Trophoblast cell (in vitro differentiated cells and primary cell): ENCODE measurements around the gene SMIM3.
"Not testable (repeated sequence)": the region's sequence is repeated elsewhere in the genome, so short reads cannot be mapped to it uniquely, and the experiment has no call there.

Source experiments
- DNase-seq, 2 donors: peaks; one replicate each; pipeline ENCODE4 v3.0.0-alpha.2; 2016
- H2AFZ ChIP-seq: 2 replicates; pipeline ENCODE4 v1.6.1; 2013; ENCODE audit warnings: low read length, moderate library complexity, mild to moderate bottlenecking; ENCODE audit not compliant: insufficient read depth, poor library complexity
- H2AK5ac ChIP-seq: 2 replicates; pipeline ENCODE4 v1.6.1; 2013; ENCODE audit warnings: mild to moderate bottlenecking, low read length
- H2BK120ac ChIP-seq: 2 replicates; pipeline ENCODE4 v1.6.1; 2013; ENCODE audit warnings: low read length, mild to moderate bottlenecking, moderate library complexity; ENCODE audit not compliant: insufficient read depth, poor library complexity
- H2BK12ac ChIP-seq: 2 replicates; pipeline ENCODE4 v1.6.1; 2013; ENCODE audit warnings: mild to moderate bottlenecking, low read length, moderate library complexity
- H2BK5ac ChIP-seq: 2 replicates; pipeline ENCODE4 v1.6.1; 2013; ENCODE audit warnings: low read length, low read depth, moderate library complexity, mild to moderate bottlenecking; ENCODE audit not compliant: poor library complexity
- H3K14ac ChIP-seq: 2 replicates; pipeline ENCODE4 v1.6.1; 2013; ENCODE audit warnings: mild to moderate bottlenecking, low read length
- H3K18ac ChIP-seq: 2 replicates; pipeline ENCODE4 v1.6.1; 2013; ENCODE audit warnings: mild to moderate bottlenecking, low read length
- H3K23ac ChIP-seq: 2 replicates; pipeline ENCODE4 v1.6.1; 2013; ENCODE audit warnings: low read length
- H3K27ac ChIP-seq: 2 replicates; pipeline ENCODE4 v1.5.1; 2013; ENCODE audit warnings: low read depth, mild to moderate bottlenecking, inconsistent platforms, low read length, moderate library complexity
- H3K27me3 ChIP-seq: 2 replicates; pipeline ENCODE4 v1.6.1; 2013; ENCODE audit warnings: inconsistent platforms, mild to moderate bottlenecking, low read length, moderate library complexity; ENCODE audit not compliant: insufficient read depth
- H3K36me3 ChIP-seq, 2 experiments: 1 replicate in 1 of 2; 2 replicates in 1 of 2; pipeline ENCODE4 v1.6.1; 2013; ENCODE audit warnings: low read length in 2 of 2, mild to moderate bottlenecking in 2 of 2, moderate library complexity in 1 of 2; ENCODE audit not compliant: insufficient read depth in 2 of 2, control insufficient read depth in 1 of 2
- H3K4ac ChIP-seq: 2 replicates; pipeline ENCODE4 v1.6.1; 2013; ENCODE audit warnings: low read depth, mild to moderate bottlenecking, low read length, moderate library complexity
- H3K4me1 ChIP-seq, 2 experiments: 1 replicate in 1 of 2; 2 replicates in 1 of 2; pipeline ENCODE4 v1.6.1; 2013; ENCODE audit warnings: low read length in 2 of 2, mild to moderate bottlenecking in 2 of 2, moderate library complexity in 1 of 2; ENCODE audit not compliant: insufficient read depth in 2 of 2, control insufficient read depth in 1 of 2
- H3K4me2 ChIP-seq: 2 replicates; pipeline ENCODE4 v1.6.1; 2013; ENCODE audit warnings: inconsistent platforms, mild to moderate bottlenecking, low read length, moderate library complexity
- H3K4me3 ChIP-seq: 2 replicates; pipeline ENCODE4 v1.5.1; 2013; ENCODE audit warnings: mild to moderate bottlenecking, low read depth, low read length, inconsistent platforms
- H3K79me1 ChIP-seq: one replicate; pipeline ENCODE4 v1.6.1; 2013; ENCODE audit warnings: low read length
- H3K79me2 ChIP-seq: 2 replicates; pipeline ENCODE4 v1.6.1; 2013; ENCODE audit warnings: low read length, mild to moderate bottlenecking; ENCODE audit not compliant: control insufficient read depth, insufficient read depth, poor library complexity
- H3K9ac ChIP-seq: 2 replicates; pipeline ENCODE4 v1.6.1; 2013; ENCODE audit warnings: mild to moderate bottlenecking, low read length
- H3K9me3 ChIP-seq: 2 replicates; pipeline ENCODE4 v1.6.1; 2013; ENCODE audit warnings: low read depth, mild to moderate bottlenecking, control low read depth, inconsistent platforms, low read length; ENCODE audit not compliant: insufficient read depth
- H4K12ac ChIP-seq: 2 replicates; pipeline ENCODE4 v1.6.1; 2013; ENCODE audit warnings: low read depth, mild to moderate bottlenecking, low read length, moderate library complexity
- H4K8ac ChIP-seq: 2 replicates; pipeline ENCODE4 v1.6.1; 2013; ENCODE audit warnings: low read depth, mild to moderate bottlenecking, low read length, moderate library complexity
- H4K91ac ChIP-seq: one replicate; pipeline ENCODE4 v1.6.1; 2013; ENCODE audit warnings: low read depth, mild to moderate bottlenecking, low read length, moderate library complexity
- WGBS: extraction: QIAGEN DNeasy Blood & Tissue Kit; methylation state at CpG from one replicate; pipeline ENCODE4 v1.1.7; 2013; ENCODE audit warnings: missing lambda C conversion rate; ENCODE audit not compliant: insufficient read length, insufficient coverage; ENCODE audit errors: extremely low coverage; 5-methylcytosine and 5-hydroxymethylcytosine counted together

The SMIM3 gene

GRCh38 chr5:150846308-150846653, 67.7 kb downstream of the SMIM3 start, which contains the start of gene IRGM:
Gene IRGM (plus strand): TSS chr5:150846521. CDS start chr5:150848124, 1,603 bp downstream.
- not testable (repeated sequence) for H3K18ac ChIP-seq, H4K12ac ChIP-seq, H3K27me3 ChIP-seq, H3K9ac ChIP-seq, H3K4me3 ChIP-seq, H3K79me1 ChIP-seq, H3K23ac ChIP-seq, H2BK120ac ChIP-seq, H2BK12ac ChIP-seq, DNase-seq, H3K9me3 ChIP-seq, H4K91ac ChIP-seq, H3K36me3 ChIP-seq, H3K14ac ChIP-seq, H2AK5ac ChIP-seq, H3K27ac ChIP-seq, H2AFZ ChIP-seq, H3K4me2 ChIP-seq, H3K4ac ChIP-seq, H2BK5ac ChIP-seq, H4K8ac ChIP-seq, H3K79me2 ChIP-seq, H3K4me1 ChIP-seq
- WGBS = no CpG with 5 or more reads among the region's 3 CpGs
